Neural cell (in vitro differentiated cells): Measurements from ENCODE around the gene NRN1L. TPM values are rescaled to one million over a fixed set of nuclear protein-coding genes. Genes with fewer than 3 reads are reported as not detected.
A peak's percentile ranks its signal among the peaks of the same experiment; 100 is the strongest.

ENCODE experiments used
- H2AFZ ChIP-seq: fragments of 200-600, 300-800 bp; sonication (generic), shearing (Covaris generic); 2 replicates; pipeline ENCODE4 v1.6.0; 2014; ENCODE audit warnings: low read depth, mild to moderate bottlenecking, antibody characterized with exemption, low read length, moderate library complexity
- H3F3A ChIP-seq: fragments of 200-600 bp; shearing (Covaris generic); 2 replicates; pipeline ENCODE4 v1.6.1; 2016; ENCODE audit warnings: mild to moderate bottlenecking, moderate library complexity, mixed read lengths, antibody characterized with exemption, low read length; ENCODE audit not compliant: insufficient read depth, poor library complexity, severe bottlenecking
- H3K27ac ChIP-seq: fragments of 200-600, 300-800 bp; sonication (generic), shearing (Covaris generic); 2 replicates; pipeline ENCODE4 v1.5.1; 2014; ENCODE audit warnings: mild to moderate bottlenecking, low read length, moderate library complexity
- H3K27me3 ChIP-seq: fragments of 300-800, 200-600 bp; sonication (generic), shearing (Covaris generic); 2 replicates; pipeline ENCODE4 v1.6.0; 2014; ENCODE audit warnings: mild to moderate bottlenecking, low read depth, low read length, moderate library complexity; ENCODE audit not compliant: insufficient read depth
- H3K36me3 ChIP-seq: fragments of 300-800, 200-600 bp; sonication (generic), shearing (Covaris generic); 2 replicates; pipeline ENCODE4 v1.5.1; 2014; ENCODE audit warnings: mild to moderate bottlenecking, antibody characterized with exemption, low read length, moderate library complexity; ENCODE audit not compliant: insufficient read depth
- H3K4me2 ChIP-seq: fragments of 300-800, 200-600 bp; sonication (generic), shearing (Covaris generic); 2 replicates; pipeline ENCODE4 v1.6.0; 2014; ENCODE audit warnings: mild to moderate bottlenecking, low read length
- H3K4me3 ChIP-seq: fragments of 300-800, 200-600 bp; sonication (generic), shearing (Covaris generic); 2 replicates; pipeline ENCODE4 v1.5.1; 2014; ENCODE audit warnings: mild to moderate bottlenecking, low read length, moderate library complexity
- H3K79me2 ChIP-seq: fragments of 200-600 bp; shearing (Covaris generic); replicated peaks from 2 replicates; pipeline ENCODE4 v1.6.0; 2014; ENCODE audit warnings: mild to moderate bottlenecking, low read length, moderate library complexity; ENCODE audit not compliant: insufficient read depth
- H3K9ac ChIP-seq: fragments of 300-800, 200-600 bp; sonication (generic), shearing (Covaris generic); 2 replicates; pipeline ENCODE4 v1.6.1; 2016; ENCODE audit warnings: mild to moderate bottlenecking, low read length, mixed read lengths
- H3K9me2 ChIP-seq: fragments of 200-600 bp; shearing (Covaris generic); 2 replicates; pipeline ENCODE4 v1.6.1; 2016; ENCODE audit warnings: mild to moderate bottlenecking, low read length, mixed read lengths; ENCODE audit not compliant: insufficient read depth
- H3K9me3 ChIP-seq: fragments of 200-600, 300-800 bp; sonication (generic), shearing (Covaris generic); 2 replicates; pipeline ENCODE4 v1.6.1; 2016; ENCODE audit warnings: mild to moderate bottlenecking, mixed run types, low read length, moderate library complexity, mixed read lengths
- H4K20me1 ChIP-seq: fragments of 200-600 bp; shearing (Covaris generic); 2 replicates; pipeline ENCODE4 v1.6.1; 2016; ENCODE audit warnings: mild to moderate bottlenecking, mixed run types; ENCODE audit not compliant: insufficient read depth
- CTCF ChIP-seq: fragments of 450-650 bp; IDR thresholded peaks from 2 replicates; pipeline ENCODE4 v1.5.1; 2014; ENCODE audit warnings: antibody characterized with exemption, mild to moderate bottlenecking, moderate library complexity; ENCODE audit not compliant: poor library complexity, severe bottlenecking
- EP300 ChIP-seq: fragments of 450-650 bp; conservative IDR thresholded peaks from 2 replicates; pipeline ENCODE4 v1.6.1; 2014; ENCODE audit warnings: antibody characterized with exemption, mild to moderate bottlenecking, moderate library complexity; ENCODE audit not compliant: poor library complexity, severe bottlenecking
- MXI1 ChIP-seq: fragments of 450-650 bp; conservative IDR thresholded peaks from 2 replicates; pipeline ENCODE4 v1.6.1; 2014; ENCODE audit warnings: antibody characterized with exemption, mild to moderate bottlenecking; ENCODE audit not compliant: poor library complexity, severe bottlenecking
- POLR2AphosphoS5 ChIP-seq: IDR thresholded peaks from 2 replicates; pipeline ENCODE4 v1.6.1; 2012
- REST ChIP-seq: IDR thresholded peaks from 2 replicates; pipeline ENCODE4 v1.6.1; 2012; ENCODE audit warnings: borderline replicate concordance
- SMC3 ChIP-seq: fragments of 450-650 bp; conservative IDR thresholded peaks from 2 replicates; pipeline ENCODE4 v1.6.1; 2014; ENCODE audit warnings: antibody characterized with exemption, mild to moderate bottlenecking, moderate library complexity; ENCODE audit not compliant: poor library complexity
- polyA plus RNA-seq: library from polyadenylated mRNA; depleted of rRNA; stranded (reverse); fragments of >200 nt; gene quantifications from 2 replicates; pipeline ENCODE4 v1.2.3, GENCODE V29; 2014

Gene NRN1L
- polyA plus RNA-seq, 1 donor from 2014 or later: not detected

GRCh38 chr16:67888331-67888730 lies 3.6 kb downstream of the NRN1L start:
- no peaks in the 10 kb centered on the region for H3K9me3 ChIP-seq
- no peaks in the 10 kb centered on the region for H3F3A ChIP-seq
- H3K4me2 ChIP-seq: no peak overlapping the region
- TF ChIP-seq SMC3 (no peak), REST (no peak), POLR2AphosphoS5 (no peak), CTCF (no peak)
- no peaks in the 10 kb centered on the region for H3K27me3 ChIP-seq
- H3K36me3 ChIP-seq: peaks cover 8% of the 10 kb centered on the region
- no peak overlapping the region for H3K4me3 ChIP-seq
- no peaks in the 10 kb centered on the region for H4K20me1 ChIP-seq
- no peaks in the 10 kb centered on the region for H3K79me2 ChIP-seq
- H3K9me2 ChIP-seq: no peaks in the 10 kb centered on the region
- H2AFZ ChIP-seq: no peak overlapping the region
- no peak overlapping the region for H3K9ac ChIP-seq
- H3K27ac ChIP-seq: no peak overlapping the region

- H3K9me3 ChIP-seq: no peaks in the 10 kb centered on the region
- H2AFZ ChIP-seq: no peak overlapping the region
- H3K9me2 ChIP-seq: no peaks in the 10 kb centered on the region
- H3K4me3 ChIP-seq: peak overlapping the region; percentile 98
- no peaks in the 10 kb centered on the region for H4K20me1 ChIP-seq
- no peak overlapping the region for H3K27ac ChIP-seq
- peak overlapping the region; percentile 29 for H3K9ac ChIP-seq
- no peak for TF ChIP-seq MXI1
- H3K36me3 ChIP-seq: no peaks in the 10 kb centered on the region
- peak overlapping the region; percentile 54 for H3K4me2 ChIP-seq
- H3F3A ChIP-seq: no peaks in the 10 kb centered on the region
- H3K79me2 ChIP-seq: peaks cover 18% of the 10 kb centered on the region
- H3K27me3 ChIP-seq: no peaks in the 10 kb centered on the region
Observed at GRCh38 chr16:67892375-67892774, 7.7 kb downstream of the NRN1L start.

GRCh38 chr16:67892899-67893742 lies 8.4 kb downstream of the NRN1L start, which contains the start of gene PSKH1:
Gene PSKH1 (plus strand): TSS chr16:67893254. CDS start chr16:67908750, 15,496 bp downstream.
- Histone ChIP-seq H3K79me2 (peaks cover 18% of the 10 kb centered on the region), H3K9ac (peak within 1 kb of the TSS; percentile 98), H2AFZ (peak within 1 kb of the TSS; percentile 66), H3K9me3 (no peaks in the 10 kb centered on the region), H3F3A (no peaks in the 10 kb centered on the region), H3K27me3 (no peaks in the 10 kb centered on the region), H3K9me2 (no peaks in the 10 kb centered on the region), H3K27ac (peak within 1 kb of the TSS; percentile 90), H4K20me1 (no peaks in the 10 kb centered on the region), H3K4me3 (peak within 1 kb of the TSS; percentile 98), H3K36me3 (no peaks in the 10 kb centered on the region), H3K4me2 (peak within 1 kb of the TSS; percentile 99)
- TF ChIP-seq EP300 (peak; percentile 54), CTCF (no peak), REST (peak; percentile 26), POLR2AphosphoS5 (peak; percentile 89), MXI1 (peak; percentile 76)
